ENCODE results near the gene HLA-DRB1.

DNA sequence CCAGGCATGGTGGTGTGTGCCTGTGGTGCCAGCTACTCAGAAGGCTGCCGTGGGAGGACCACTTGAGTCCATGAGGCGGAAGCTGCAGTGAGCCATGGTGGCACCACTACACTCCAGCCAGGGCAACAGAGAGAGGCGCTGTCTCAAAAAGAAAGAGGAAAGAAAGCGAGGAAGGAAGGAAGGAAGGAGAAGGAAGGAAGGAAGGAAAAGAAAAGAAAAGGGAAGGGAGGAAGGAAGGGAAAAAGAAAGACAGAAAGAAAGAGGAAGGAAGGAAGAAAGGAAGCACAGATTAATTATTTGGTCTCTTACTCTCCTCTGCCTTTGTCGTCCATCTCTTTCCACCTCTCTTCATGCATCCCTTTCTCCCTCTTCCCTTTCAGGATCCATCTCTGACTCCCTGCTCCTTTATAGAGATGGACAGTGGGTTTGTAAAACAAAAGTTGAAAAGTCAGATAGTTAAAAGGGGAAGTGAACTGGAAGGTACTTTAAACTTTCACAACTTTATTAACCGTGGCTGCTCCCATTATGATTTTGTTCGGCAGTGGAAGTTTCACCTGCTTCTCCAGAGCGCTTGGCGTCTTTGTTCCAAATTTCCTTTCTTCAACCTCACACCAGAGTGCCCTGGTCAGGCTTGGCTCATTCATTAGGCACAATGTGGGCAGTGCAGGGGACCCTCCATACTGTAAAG is 49.0 kb upstream of the HLA-DRB1 start:
- TF ChIP-seq EZH2 (IDR thresholded peaks at IDR 0.05; ENCODE audit: borderline replicate concordance, low read depth, low read length, severe bottlenecking) (no peak), POLR2AphosphoS5 (IDR thresholded peaks at IDR 0.05; ENCODE audit: insufficient read depth, low read depth, low read length) (no peak)
- TF ChIP-seq, protein P1, sequence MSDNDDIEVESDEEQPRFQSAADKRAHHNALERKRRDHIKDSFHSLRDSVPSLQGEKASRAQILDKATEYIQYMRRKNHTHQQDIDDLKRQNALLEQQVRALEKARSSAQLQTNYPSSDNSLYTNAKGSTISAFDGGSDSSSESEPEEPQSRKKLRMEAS (IDR thresholded peaks at IDR 0.05; ENCODE audit: insufficient read depth, insufficient read length) = no peak
- TF ChIP-seq, protein P2, sequence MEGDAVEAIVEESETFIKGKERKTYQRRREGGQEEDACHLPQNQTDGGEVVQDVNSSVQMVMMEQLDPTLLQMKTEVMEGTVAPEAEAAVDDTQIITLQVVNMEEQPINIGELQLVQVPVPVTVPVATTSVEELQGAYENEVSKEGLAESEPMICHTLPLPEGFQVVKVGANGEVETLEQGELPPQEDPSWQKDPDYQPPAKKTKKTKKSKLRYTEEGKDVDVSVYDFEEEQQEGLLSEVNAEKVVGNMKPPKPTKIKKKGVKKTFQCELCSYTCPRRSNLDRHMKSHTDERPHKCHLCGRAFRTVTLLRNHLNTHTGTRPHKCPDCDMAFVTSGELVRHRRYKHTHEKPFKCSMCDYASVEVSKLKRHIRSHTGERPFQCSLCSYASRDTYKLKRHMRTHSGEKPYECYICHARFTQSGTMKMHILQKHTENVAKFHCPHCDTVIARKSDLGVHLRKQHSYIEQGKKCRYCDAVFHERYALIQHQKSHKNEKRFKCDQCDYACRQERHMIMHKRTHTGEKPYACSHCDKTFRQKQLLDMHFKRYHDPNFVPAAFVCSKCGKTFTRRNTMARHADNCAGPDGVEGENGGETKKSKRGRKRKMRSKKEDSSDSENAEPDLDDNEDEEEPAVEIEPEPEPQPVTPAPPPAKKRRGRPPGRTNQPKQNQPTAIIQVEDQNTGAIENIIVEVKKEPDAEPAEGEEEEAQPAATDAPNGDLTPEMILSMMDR (IDR thresholded peaks at IDR 0.05; ENCODE audit: extremely low read depth in 1 of 2, insufficient read depth in 1 of 2, low read depth in 1 of 2, low read length in 2 of 2) = no peak
